ENCODE data around the gene ARHGEF17. TPM values are rescaled to one million over a fixed set of nuclear protein-coding genes. Genes with fewer than 3 reads are reported as not detected.

ARHGEF17 gene
- total RNA-seq, 1 experiment from 2014 or later = 24.0 TPM

GRCh38 chr11:73274722-73275380, 33.2 kb upstream of the ARHGEF17 start:
- H3K27me3 ChIP-seq (replicated peaks; ENCODE audit: insufficient read depth, low read depth, low read length, poor library complexity) = no peaks in the 10 kb centered on the region
- no peak for DNase-seq (ENCODE audit: low spot score)
- no TSS peak for BruUV-seq (replicated peaks)
- no peaks in the 10 kb centered on the region for H3K36me3 ChIP-seq (ENCODE audit: insufficient read depth, low read length, poor library complexity, severe bottlenecking)
- H3K4me1 ChIP-seq (ENCODE audit: insufficient read depth, low read length, poor library complexity, severe bottlenecking) = no peaks in the 10 kb centered on the region
- intact Hi-C loops (cut with micrococcal nuclease; ENCODE audit: unreplicated experiment) = no loop called here
- no peak overlapping the region for H3K4me3 ChIP-seq (ENCODE audit: low read depth, low read length, poor library complexity, severe bottlenecking)
- no peak for TF ChIP-seq EZH2 (IDR thresholded peaks at IDR 0.05; ENCODE audit: borderline replicate concordance, low read depth, low read length, poor library complexity, severe bottlenecking)
- TF ChIP-seq CTCF (conservative IDR thresholded peaks at IDR 0.05; ENCODE audit: low read depth, low read length) = no peak
- ChIA-PET POLR2A (ENCODE audit: low non-redundant PET) (no interaction called here), CTCF (interaction anchor here (0.7 kb wide), 1 partner anchor 89 kb away, joined by 3 read pairs; no protein-coding TSS in a partner anchor)
- H3K27ac ChIP-seq (ENCODE audit: low read depth, low read length, poor library complexity, severe bottlenecking) = no peak overlapping the region
- no peaks in the 10 kb centered on the region for H3K9me3 ChIP-seq (ENCODE audit: low read depth, low read length, poor library complexity, severe bottlenecking)

GRCh38 chr11:73275381-73275750, 32.7 kb upstream of the ARHGEF17 start:
- Histone ChIP-seq H3K36me3 (ENCODE audit: insufficient read depth, low read length, poor library complexity, severe bottlenecking) (no peaks in the 10 kb centered on the region), H3K4me1 (ENCODE audit: insufficient read depth, low read length, poor library complexity, severe bottlenecking) (no peaks in the 10 kb centered on the region), H3K4me3 (ENCODE audit: low read depth, low read length, poor library complexity, severe bottlenecking) (no peak overlapping the region), H3K27me3 (replicated peaks; ENCODE audit: insufficient read depth, low read depth, low read length, poor library complexity) (no peaks in the 10 kb centered on the region), H3K27ac (ENCODE audit: low read depth, low read length, poor library complexity, severe bottlenecking) (no peak overlapping the region), H3K9me3 (ENCODE audit: low read depth, low read length, poor library complexity, severe bottlenecking) (no peaks in the 10 kb centered on the region)
- intact Hi-C loops (cut with micrococcal nuclease; ENCODE audit: unreplicated experiment) = no loop called here
- no TSS peak for BruUV-seq (replicated peaks)
- no peak for DNase-seq (ENCODE audit: low spot score)
- no peak for TF ChIP-seq EZH2 (IDR thresholded peaks at IDR 0.05; ENCODE audit: borderline replicate concordance, low read depth, low read length, poor library complexity, severe bottlenecking)
- no peak for TF ChIP-seq CTCF (conservative IDR thresholded peaks at IDR 0.05; ENCODE audit: low read depth, low read length)
- CTCF ChIA-PET = no interaction called here
- POLR2A ChIA-PET (ENCODE audit: low non-redundant PET) = no interaction called here

GRCh38 chr11:73277467-73277866, 30.6 kb upstream of the ARHGEF17 start:
- DNase-seq (ENCODE audit: low spot score) = no peak
- H3K4me1 ChIP-seq (ENCODE audit: insufficient read depth, low read length, poor library complexity, severe bottlenecking) = no peaks in the 10 kb centered on the region
- ChIA-PET POLR2A (ENCODE audit: low non-redundant PET) (no interaction called here), CTCF (no interaction called here)
- H3K27ac ChIP-seq (ENCODE audit: low read depth, low read length, poor library complexity, severe bottlenecking) = no peak overlapping the region
- BruUV-seq (replicated peaks) = no TSS peak
- TF ChIP-seq CTCF (conservative IDR thresholded peaks at IDR 0.05; ENCODE audit: low read depth, low read length) = no peak
- no peak for TF ChIP-seq EZH2 (IDR thresholded peaks at IDR 0.05; ENCODE audit: borderline replicate concordance, low read depth, low read length, poor library complexity, severe bottlenecking)
- H3K27me3 ChIP-seq (replicated peaks; ENCODE audit: insufficient read depth, low read depth, low read length, poor library complexity) = no peaks in the 10 kb centered on the region
- H3K9me3 ChIP-seq (ENCODE audit: low read depth, low read length, poor library complexity, severe bottlenecking) = no peaks in the 10 kb centered on the region
- no peak overlapping the region for H3K4me3 ChIP-seq (ENCODE audit: low read depth, low read length, poor library complexity, severe bottlenecking)
- no peaks in the 10 kb centered on the region for H3K36me3 ChIP-seq (ENCODE audit: insufficient read depth, low read length, poor library complexity, severe bottlenecking)
- intact Hi-C loops (cut with micrococcal nuclease; ENCODE audit: unreplicated experiment) = no loop called here

Measured in A673 (cell line).